GM18511 (cell line): ENCODE measurements around the gene HBD.

ENCODE experiments used
- ATAC-seq: cut with Tn5 transposase; IDR thresholded peaks from one replicate; pipeline ENCODE4 v1.9.1; 2021; ENCODE audit warnings: mild to moderate bottlenecking, moderate library complexity; ENCODE audit not compliant: unreplicated experiment

HBD gene

GRCh38 chr11:5235364-5236095 lies 1.2 kb upstream of the HBD start:
- ATAC-seq = no peak

GRCh38 chr11:5233307-5233706 lies 976 bp downstream of the HBD start:
- no peak for ATAC-seq

GRCh38 chr11:5232821-5233220 lies 1.5 kb downstream of the HBD start:
- ATAC-seq = no peak

DNA sequence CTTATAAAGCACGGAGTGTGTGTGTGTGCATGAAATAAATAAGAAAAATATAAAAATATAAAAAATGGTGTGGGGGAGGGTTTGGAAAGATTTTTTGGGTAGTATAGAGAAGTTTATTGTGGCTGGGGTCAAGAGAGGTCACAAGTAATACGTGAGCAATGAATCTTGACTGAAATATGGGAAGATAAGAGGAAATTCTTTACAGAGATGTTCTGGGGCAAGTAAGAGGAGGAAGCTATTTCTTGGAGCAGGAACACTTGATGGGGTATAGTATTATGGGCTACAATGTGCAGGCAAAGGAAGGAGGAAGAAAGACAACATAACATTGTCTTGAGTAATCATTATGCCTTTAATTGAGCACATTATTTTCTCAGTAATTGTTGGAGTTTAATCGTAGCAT lies 2.1 kb downstream of the HBD start:
- ATAC-seq = no peak

DNA sequence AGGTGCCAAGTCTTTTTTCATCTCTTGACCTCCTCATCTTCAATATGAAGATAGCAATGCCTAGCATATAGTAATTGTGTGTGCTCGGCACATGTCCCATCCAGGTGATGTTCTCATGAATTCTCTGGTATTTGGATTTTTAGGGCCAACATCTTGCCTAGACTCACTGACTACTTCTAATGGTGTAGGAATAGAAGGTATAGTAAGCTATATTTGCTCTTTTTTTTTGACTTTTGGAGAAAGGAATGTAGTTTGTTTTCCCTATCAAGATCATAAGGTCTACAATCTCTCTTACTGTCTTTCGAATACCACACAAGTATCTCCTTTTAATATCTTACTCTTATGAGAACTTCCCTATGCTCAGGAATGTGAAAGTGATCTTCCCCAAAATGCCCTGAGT lies 3.2 kb downstream of the HBD start:
- no peak for ATAC-seq

GRCh38 chr11:5230266-5230665 lies 4.0 kb downstream of the HBD start:
- no peak for ATAC-seq

GRCh38 chr11:5229796-5230195 lies 4.5 kb downstream of the HBD start:
- no peak for ATAC-seq

DNA sequence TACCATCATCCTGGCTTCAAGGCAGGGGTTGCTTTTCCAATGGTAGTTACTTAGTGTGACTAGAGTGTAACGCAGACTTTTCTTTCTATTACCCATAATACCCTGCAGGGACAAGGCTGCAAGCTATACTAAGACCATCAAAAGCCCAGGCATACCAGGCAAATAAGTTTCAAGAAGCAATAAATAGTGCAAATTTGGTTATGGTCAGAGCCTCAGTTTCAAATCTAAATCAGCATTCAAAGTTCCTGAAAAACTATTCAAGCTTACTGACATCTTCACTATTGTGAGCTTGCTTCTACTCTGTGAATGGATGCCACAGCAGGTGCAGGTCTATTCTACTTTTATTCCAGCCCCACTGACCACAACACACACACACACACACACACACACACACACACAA lies 4.9 kb downstream of the HBD start:
- no peak for ATAC-seq

- no peak for ATAC-seq
These were observed 6.2 kb downstream of the HBD start for GRCh38 chr11:5228124-5228523.

- ATAC-seq = no peak
These were observed 6.6 kb downstream of the HBD start for GRCh38 chr11:5227681-5228080.

DNA sequence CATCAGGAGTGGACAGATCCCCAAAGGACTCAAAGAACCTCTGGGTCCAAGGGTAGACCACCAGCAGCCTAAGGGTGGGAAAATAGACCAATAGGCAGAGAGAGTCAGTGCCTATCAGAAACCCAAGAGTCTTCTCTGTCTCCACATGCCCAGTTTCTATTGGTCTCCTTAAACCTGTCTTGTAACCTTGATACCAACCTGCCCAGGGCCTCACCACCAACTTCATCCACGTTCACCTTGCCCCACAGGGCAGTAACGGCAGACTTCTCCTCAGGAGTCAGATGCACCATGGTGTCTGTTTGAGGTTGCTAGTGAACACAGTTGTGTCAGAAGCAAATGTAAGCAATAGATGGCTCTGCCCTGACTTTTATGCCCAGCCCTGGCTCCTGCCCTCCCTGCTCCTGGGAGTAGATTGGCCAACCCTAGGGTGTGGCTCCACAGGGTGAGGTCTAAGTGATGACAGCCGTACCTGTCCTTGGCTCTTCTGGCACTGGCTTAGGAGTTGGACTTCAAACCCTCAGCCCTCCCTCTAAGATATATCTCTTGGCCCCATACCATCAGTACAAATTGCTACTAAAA lies 7.5 kb downstream of the HBD start, which contains the start of gene HBB:
HBB (minus strand) TSS at position 340 of the 579 bp plus-strand sequence; CDS start at position 290, 50 bp downstream.
- ATAC-seq = no peak

GRCh38 chr11:5225480-5225871 lies 8.8 kb downstream of the HBD start:
- ATAC-seq = no peak

DNA sequence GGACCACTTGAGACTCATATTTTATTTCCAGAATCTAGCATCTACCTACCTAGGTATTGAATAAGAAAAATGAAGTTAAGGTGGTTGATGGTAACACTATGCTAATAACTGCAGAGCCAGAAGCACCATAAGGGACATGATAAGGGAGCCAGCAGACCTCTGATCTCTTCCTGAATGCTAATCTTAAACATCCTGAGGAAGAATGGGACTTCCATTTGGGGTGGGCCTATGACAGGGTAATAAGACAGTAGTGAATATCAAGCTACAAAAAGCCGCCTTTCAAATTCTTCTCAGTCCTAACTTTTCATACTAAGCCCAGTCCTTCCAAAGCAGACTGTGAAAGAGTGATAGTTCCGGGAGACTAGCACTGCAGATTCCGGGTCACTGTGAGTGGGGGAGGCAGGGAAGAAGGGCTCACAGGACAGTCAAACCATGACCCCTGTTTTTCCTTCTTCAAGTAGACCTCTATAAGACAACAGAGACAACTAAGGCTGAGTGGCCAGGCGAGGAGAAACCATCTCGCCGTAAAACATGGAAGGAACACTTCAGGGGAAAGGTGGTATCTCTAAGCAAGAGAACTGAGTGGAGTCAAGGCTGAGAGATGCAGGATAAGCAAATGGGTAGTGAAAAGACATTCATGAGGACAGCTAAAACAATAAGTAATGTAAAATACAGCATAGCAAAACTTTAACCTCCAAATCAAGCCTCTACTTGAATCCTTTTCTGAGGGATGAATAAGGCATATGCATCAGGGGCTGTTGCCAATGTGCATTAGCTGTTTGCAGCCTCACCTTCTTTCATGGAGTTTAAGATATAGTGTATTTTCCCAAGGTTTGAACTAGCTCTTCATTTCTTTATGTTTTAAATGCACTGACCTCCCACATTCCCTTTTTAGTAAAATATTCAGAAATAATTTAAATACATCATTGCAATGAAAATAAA lies 9.5 kb downstream of the HBD start:
- no peak for ATAC-seq

- no peak for ATAC-seq
These were observed 10.6 kb downstream of the HBD start for GRCh38 chr11:5223686-5224085.

DNA sequence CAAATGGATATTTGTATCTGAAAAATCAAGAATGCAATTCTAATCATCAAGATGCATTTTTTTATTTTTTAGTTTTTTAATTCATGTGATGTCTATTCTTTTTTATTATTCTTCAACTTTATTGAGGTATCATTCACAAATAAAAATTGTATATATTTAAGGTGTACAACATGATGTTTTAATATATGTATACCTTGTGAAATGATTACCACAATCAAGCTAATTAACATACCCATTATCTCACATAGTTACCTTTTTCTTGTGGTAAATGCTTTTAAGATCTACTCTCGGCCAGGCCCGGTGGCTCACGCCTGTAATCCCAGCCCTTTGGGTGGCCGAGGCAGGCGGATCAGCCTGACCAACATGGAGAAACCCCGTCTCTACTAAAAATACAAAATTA lies 11.1 kb downstream of the HBD start:
- ATAC-seq = no peak

DNA sequence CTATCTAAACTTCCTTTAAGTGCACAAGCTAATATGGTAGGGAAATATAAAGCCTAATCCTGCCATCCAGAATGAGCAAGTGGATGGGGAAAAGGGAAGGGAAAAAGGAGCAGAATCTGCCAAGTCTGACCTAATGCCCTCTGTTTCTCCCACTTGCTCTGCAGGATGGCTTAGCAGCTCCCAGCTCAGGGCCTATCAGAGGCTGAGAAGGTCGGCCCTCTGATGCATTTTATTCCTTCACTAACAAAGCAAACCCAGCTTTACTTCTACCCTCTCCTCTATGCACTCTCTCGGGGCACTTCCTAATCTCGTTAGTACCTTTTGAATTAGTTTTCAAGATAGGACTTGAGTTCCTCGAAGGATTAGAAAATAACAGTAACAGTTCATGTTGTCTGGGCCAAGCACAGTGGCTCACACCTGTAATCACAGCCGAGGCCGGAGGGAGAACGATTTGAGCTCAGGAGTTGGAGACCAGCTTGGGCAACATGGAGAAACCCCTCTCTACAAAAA lies 23.9 kb downstream of the HBD start:
- ATAC-seq = no peak

DNA sequence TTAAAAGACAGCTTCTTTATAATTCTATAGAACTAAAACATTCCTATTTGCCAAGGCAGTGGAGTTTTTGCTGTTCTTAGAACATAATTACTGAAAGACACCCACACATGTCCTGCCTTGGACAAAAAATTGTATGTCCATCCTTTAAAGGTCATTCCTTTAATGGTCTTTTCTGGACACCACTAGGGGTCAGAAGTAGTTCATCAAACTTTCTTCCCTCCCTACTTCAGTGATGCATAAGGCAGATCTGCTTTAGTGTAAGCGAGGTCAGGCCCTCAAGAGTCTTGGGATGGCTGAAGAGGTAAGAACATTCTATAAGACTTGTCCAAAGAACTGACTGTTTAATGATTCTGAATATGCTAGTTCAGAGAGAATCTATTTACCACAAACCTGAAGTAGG lies 29.5 kb downstream of the HBD start:
- ATAC-seq = peak; percentile 91

GRCh38 chr11:5203366-5203765 lies 30.9 kb downstream of the HBD start:
- ATAC-seq = no peak

DNA sequence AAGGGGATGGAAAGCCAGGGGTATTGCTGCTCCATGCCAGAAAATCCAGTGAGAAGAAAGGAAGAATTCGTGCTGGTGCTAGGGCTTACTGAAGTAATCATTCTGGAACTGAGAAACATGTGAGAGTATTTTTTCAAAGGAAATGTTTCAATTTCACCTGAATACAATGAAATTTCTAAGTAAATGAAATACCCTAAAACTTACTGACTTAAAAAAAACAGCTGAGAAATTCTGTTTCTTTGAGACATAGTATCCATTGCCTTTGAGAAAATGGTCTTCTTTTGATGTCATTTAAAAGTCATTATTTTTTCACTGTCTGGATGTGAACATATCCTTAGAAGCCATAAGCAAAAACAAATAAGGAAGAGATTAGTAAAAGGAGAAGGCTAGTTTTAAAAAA lies 33.7 kb downstream of the HBD start, which contains the start of gene OR51V1:
OR51V1 (minus strand) TSS at position 101 of the 400 bp plus-strand sequence; CDS start at position 101, 0 bp downstream.
- ATAC-seq = no peak

DNA sequence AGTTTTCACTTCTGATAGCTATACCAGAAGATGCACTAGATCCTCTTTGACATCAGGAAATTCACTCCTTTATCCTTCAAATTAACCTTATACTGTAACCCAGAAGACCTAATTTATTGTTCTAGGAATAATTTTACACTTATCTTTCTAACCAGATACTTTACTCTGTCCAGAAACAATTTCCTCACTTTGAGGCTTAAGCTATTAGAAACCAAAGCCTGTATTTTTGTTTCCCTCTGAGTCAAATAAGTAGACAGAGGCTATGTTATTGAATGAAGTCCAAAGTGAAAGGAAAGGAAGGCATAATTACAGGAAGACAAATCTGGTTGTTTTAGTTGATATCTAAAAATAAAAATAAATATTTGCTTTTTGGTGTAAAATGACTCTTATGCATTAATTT lies 36.0 kb downstream of the HBD start:
- no peak for ATAC-seq

- no peak for ATAC-seq
These were observed 36.7 kb downstream of the HBD start for GRCh38 chr11:5197536-5197935.
